Neural progenitor cell (in vitro differentiated cells): Measurements from ENCODE around the gene GBF1.

Experiments used
- CTCF ChIP-seq: fragments of 200-600 bp; sonication (generic); IDR thresholded peaks from 2 replicates; pipeline ENCODE4 v1.5.1; 2017; ENCODE audit warnings: antibody characterized with exemption, mild to moderate bottlenecking
- EZH2phosphoT487 ChIP-seq: fragments of 200-600 bp; sonication (generic); IDR thresholded peaks from 2 replicates; pipeline ENCODE4 v1.6.1; 2017; ENCODE audit warnings: antibody characterized with exemption

GRCh38 chr10:102202386-102202785 is 42.9 kb upstream of the GBF1 start:
- TF ChIP-seq CTCF (no peak), EZH2phosphoT487 (no peak)
